T-helper 2 cell treated with Interferon-gamma antibody and Interleukin-4, amounts not matched to agents 5 μg/mL and 100 μg/mL, for 36 hours (primary cell): ENCODE measurements around the gene CEP41.

Experiments used
- DNase-seq: peaks from one replicate; pipeline ENCODE4 v3.0.0; 2021; ENCODE audit warnings: low spot score
- H3K27ac Mint-ChIP-seq: one replicate; pipeline ENCODE4 v1.8.0; 2021; ENCODE audit warnings: mild to moderate bottlenecking, mixed read lengths
- H3K27me3 Mint-ChIP-seq: one replicate; pipeline ENCODE4 v1.8.0; 2021; ENCODE audit warnings: low read depth, mixed read lengths
- H3K36me3 Mint-ChIP-seq: one replicate; pipeline ENCODE4 v1.8.0; 2021; ENCODE audit warnings: low read depth, mixed read lengths
- H3K4me1 Mint-ChIP-seq: one replicate; pipeline ENCODE4 v1.8.0; 2021; ENCODE audit warnings: low read depth, mixed read lengths
- H3K4me3 Mint-ChIP-seq: one replicate; pipeline ENCODE4 v1.8.0; 2022; ENCODE audit warnings: mild to moderate bottlenecking, moderate library complexity, mixed read lengths
- H3K9me3 Mint-ChIP-seq: one replicate; pipeline ENCODE4 v1.8.0; 2021; ENCODE audit warnings: mixed read lengths

CEP41 gene

DNA sequence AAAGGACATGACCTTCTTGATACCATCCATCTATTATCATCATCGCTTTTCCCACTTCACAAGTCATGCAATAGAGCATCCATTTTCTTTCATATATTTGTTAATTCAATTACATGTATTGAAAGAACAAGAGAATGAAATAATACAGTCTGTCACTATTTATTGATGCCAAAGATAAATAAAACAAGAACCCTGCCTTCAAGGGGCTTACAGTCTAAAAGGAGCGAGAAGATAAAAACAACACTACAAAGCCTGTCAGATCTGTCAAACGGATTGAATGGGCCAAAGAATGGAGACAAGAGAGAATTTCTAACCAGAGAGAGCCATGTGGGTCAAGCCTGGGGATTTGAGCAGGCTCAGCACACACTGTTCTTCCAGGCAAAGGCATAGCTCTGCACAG lies 80.3 kb downstream of the CEP41 start:
- Mint-ChIP-seq H3K27ac (no peak overlapping the region), H3K4me1 (peaks cover 3% of the 10 kb centered on the region), H3K4me3 (no peak overlapping the region), H3K9me3 (peaks cover 22% of the 10 kb centered on the region), H3K27me3 (no peaks in the 10 kb centered on the region), H3K36me3 (peaks cover 1% of the 10 kb centered on the region)
- DNase-seq, result no peak

- H3K4me3 Mint-ChIP-seq, result no peak overlapping the region
- DNase-seq, result no peak
- no peak overlapping the region for H3K27ac Mint-ChIP-seq
These were observed 81.4 kb downstream of the CEP41 start for GRCh38 chr7:130359276-130359857.

GRCh38 chr7:130358471-130358870 lies 82.3 kb downstream of the CEP41 start:
- H3K9me3 Mint-ChIP-seq, result peaks cover 22% of the 10 kb centered on the region
- H3K27ac Mint-ChIP-seq, result no peak overlapping the region
- H3K4me3 Mint-ChIP-seq, result no peak overlapping the region
- no peaks in the 10 kb centered on the region for H3K27me3 Mint-ChIP-seq
- H3K36me3 Mint-ChIP-seq, result peaks cover 1% of the 10 kb centered on the region
- DNase-seq, result no peak
- peaks cover 2% of the 10 kb centered on the region for H3K4me1 Mint-ChIP-seq

More at GRCh38 chr7:130359276-130359857, 81.4 kb downstream of the CEP41 start:
- H3K36me3 Mint-ChIP-seq, result peaks cover 1% of the 10 kb centered on the region
- no peaks in the 10 kb centered on the region for H3K27me3 Mint-ChIP-seq
- peaks cover 3% of the 10 kb centered on the region for H3K4me1 Mint-ChIP-seq
- H3K9me3 Mint-ChIP-seq, result peaks cover 22% of the 10 kb centered on the region

- peaks cover 22% of the 10 kb centered on the region for H3K9me3 Mint-ChIP-seq
- H3K4me1 Mint-ChIP-seq, result no peaks in the 10 kb centered on the region
- H3K27ac Mint-ChIP-seq, result no peak overlapping the region
- no peak for DNase-seq
- no peak overlapping the region for H3K4me3 Mint-ChIP-seq
- H3K36me3 Mint-ChIP-seq, result peaks cover 1% of the 10 kb centered on the region
- H3K27me3 Mint-ChIP-seq, result no peaks in the 10 kb centered on the region
These were observed 83.8 kb downstream of the CEP41 start for GRCh38 chr7:130356876-130357611.

DNA sequence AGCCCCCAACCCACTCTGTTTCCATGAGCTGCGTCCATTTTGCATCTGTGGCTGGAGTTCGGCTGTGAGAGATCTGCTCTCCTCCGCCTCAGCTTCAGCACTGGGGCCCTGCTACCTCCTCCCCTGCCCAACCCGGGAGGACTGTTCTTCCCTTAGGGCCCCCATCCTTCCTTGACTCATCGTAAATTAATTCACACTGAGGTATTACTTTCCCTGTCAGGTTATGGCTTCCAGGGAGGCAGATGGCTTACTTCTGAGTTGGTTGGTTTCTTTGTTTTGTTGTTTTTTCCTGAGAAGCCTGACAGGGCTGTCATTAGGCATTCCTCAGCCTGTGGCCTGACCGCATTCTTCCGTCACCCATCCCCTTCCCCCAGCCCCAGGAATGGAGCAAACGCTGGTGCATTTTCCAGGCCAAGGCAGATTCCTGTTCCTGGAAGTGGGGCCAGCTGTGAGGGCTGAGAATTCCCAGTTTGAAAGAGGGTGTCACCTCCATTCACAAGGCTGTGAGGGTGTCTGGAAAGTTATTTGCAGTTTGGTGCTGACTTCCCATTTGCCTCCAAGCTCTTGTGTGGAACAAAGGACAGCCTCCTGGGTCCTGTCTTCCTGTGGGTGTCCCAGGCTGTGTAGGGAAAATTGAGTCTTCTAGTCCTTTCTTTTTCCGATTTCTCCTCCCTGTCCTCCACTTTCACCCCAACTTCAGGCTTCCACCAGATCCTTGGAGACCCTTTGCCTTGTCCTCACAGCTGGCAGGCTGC lies 84.5 kb downstream of the CEP41 start:
- Mint-ChIP-seq H3K27ac (no peak overlapping the region), H3K4me1 (peaks cover 2% of the 10 kb centered on the region), H3K4me3 (no peak overlapping the region), H3K36me3 (peaks cover 1% of the 10 kb centered on the region), H3K9me3 (peaks cover 21% of the 10 kb centered on the region), H3K27me3 (no peaks in the 10 kb centered on the region)
- DNase-seq, result no peak

DNA sequence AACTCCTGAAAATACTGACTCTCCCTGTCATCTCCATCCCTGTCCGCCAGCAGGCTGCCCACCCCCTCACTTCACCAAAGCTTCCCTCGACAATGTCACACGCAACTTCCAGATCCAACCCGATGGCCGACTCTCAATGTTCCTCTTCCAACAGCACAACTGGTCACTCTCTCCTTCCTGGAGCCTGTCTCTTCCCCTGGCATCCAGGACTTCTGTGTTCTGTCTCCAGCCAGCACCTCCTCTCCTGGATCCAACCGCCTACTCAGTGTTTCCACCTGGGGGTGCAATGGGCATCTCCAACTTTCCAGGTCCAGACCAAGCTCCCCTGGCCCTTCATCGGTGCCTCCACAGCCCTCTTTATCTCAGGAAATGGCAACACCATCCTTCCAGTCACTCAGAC lies 87.6 kb downstream of the CEP41 start:
- Mint-ChIP-seq H3K27me3 (no peaks in the 10 kb centered on the region), H3K4me1 (peaks cover 2% of the 10 kb centered on the region), H3K9me3 (no peaks in the 10 kb centered on the region), H3K4me3 (no peak overlapping the region), H3K36me3 (no peaks in the 10 kb centered on the region), H3K27ac (no peak overlapping the region)
- DNase-seq, result no peak

DNA sequence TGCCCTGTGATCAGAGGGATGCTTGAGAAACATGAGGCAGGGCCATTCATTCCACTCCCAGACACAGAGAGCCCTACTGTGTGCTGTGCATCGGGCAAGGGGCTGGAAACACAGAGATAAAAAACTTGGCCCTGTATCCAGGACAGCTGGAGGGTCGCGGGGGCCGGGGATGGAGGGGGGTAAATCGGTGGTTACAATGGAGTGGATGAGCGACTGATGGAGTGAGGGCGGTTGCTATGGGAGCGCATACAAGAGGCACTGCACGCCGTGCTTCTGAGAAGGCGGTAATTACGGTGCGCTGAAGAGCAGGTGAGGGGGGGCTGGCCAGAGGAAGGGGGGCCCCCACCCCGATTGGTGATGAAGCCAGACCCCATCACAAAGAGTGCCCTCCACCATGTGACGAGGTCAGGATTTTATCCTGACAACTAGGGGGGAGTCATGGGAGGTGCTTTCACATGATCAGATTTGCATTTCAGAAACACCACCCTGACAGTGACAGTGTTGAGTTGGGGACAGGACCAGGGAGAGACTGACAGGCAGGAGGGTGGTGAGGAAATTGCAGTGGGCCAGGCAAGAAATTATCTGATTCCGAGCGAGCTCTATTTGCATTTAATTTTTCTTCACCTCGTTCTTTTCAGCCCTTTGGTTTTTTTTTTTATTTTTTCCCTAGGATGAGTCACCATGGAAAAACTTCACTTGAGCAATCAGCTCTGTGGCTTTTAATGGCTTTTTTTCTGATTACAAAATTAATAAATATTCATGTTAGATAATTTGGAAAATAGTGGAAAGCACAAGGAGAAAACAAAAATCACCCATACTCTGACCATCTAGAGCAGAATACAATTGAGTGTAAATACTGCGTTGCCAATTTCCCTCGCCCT lies 88.4 kb downstream of the CEP41 start:
- no peak for DNase-seq

DNA sequence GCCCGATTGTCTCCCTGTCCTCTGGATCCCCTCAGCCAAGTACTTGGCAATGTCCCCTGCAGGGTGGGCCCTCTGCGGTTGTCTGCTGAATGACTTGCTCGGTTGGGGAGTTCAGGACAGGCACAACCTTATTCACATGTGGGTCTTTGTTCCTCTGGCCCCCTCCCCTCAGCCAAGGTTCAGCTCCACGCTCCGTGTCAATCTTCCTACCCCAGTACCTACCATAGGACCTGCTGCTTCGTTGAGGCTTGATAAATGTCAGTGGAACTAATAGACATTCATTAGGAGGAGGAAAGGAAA lies 89.1 kb downstream of the CEP41 start:
- no peak overlapping the region for H3K27ac Mint-ChIP-seq
- peaks cover 2% of the 10 kb centered on the region for H3K4me1 Mint-ChIP-seq
- H3K4me3 Mint-ChIP-seq, result no peak overlapping the region
- DNase-seq, result no peak
- no peaks in the 10 kb centered on the region for H3K9me3 Mint-ChIP-seq
- no peaks in the 10 kb centered on the region for H3K36me3 Mint-ChIP-seq
- H3K27me3 Mint-ChIP-seq, result no peaks in the 10 kb centered on the region

More for the DNA sequence above, 88.4 kb downstream of the CEP41 start:
- H3K9me3 Mint-ChIP-seq, result no peaks in the 10 kb centered on the region
- peaks cover 2% of the 10 kb centered on the region for H3K4me1 Mint-ChIP-seq
- no peak overlapping the region for H3K4me3 Mint-ChIP-seq
- H3K27ac Mint-ChIP-seq, result no peak overlapping the region
- no peaks in the 10 kb centered on the region for H3K36me3 Mint-ChIP-seq
- no peaks in the 10 kb centered on the region for H3K27me3 Mint-ChIP-seq

DNA sequence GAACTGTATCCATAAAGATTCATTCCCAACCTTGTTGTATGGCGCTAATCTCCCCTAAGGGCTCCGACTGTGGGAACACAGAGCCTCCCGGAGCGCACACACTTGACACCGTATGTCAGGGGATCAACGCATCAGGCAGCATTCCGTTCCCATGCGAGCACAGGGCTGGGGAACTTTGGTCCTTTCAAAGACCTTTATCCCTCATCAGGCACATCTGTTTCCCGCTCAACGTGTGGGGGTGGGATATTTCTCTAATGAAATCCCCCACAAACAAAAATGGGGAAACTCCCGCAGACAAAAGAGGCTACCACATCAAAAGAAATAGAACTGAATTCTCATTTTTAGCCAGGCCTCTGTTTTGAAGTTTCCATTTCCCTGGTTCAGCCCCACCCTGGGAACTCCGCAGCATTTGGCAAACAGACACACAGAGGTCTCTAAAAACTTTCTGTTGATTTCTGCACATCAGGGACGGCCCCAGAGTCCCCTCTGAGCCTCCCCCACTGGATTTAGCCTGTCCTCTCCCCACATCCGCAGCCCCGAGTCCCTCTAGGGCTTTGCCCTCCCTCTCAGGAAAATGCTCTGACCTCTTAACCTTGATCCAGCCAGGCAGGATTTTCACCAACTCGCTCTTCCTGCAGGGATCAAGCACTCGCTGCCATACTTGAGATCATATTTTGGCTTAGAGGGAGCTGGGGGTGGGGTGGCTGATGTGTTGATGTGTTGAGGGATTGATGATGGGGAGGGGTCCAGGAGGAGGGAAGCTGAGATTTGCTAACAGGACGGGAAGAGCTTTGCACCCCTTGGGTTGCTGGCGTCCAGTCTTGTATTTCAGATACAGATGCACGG lies 89.6 kb downstream of the CEP41 start:
- Mint-ChIP-seq H3K36me3 (no peaks in the 10 kb centered on the region), H3K27ac (no peak overlapping the region), H3K4me1 (peaks cover 2% of the 10 kb centered on the region), H3K4me3 (no peak overlapping the region), H3K27me3 (no peaks in the 10 kb centered on the region), H3K9me3 (no peaks in the 10 kb centered on the region)
- DNase-seq, result no peak

DNA sequence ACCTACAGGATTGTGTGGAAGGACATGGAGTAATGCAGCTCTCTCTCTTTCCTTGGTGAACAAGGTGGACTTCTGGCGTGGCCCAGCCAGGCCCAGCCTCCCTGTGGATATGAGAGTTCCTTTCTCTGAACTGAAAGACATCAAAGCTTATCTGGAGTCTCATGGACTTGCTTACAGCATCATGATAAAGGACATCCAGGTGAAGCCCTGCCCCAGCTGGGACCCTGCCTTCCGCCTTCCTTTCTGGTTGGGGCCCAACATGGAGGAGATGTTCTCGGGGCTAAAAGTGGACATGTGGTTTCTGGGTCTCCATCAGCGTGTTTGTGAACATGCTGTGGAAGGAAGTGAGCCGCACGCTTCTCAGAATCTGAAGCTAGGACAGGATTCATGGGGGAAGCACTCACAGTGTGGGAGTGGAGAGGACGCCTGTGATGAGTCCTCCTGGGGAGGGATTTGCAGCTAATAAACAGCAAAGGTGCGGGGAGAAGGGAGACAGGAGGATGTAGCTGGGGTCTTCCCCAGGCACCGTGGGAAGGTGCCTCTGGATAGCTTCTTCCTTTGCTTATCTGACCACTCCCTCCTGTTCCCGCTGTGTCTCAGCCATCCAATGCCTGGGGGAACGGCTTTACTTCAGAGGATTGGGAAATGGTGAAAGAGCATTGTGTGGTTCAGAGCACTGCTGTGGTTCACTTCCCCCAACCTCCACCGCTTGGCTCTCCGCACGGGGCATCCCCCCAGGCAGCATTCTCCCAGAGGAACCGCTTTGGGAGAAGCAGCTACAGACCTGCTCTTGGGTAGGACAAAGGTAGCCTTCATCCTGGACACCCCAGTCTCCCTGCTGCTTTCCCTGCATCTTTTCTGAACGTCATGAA lies 90.7 kb downstream of the CEP41 start:
- no peak overlapping the region for H3K4me3 Mint-ChIP-seq
- no peaks in the 10 kb centered on the region for H3K36me3 Mint-ChIP-seq
- H3K27me3 Mint-ChIP-seq, result no peaks in the 10 kb centered on the region
- no peak overlapping the region for H3K27ac Mint-ChIP-seq
- peaks cover 2% of the 10 kb centered on the region for H3K4me1 Mint-ChIP-seq
- no peak for DNase-seq
- no peaks in the 10 kb centered on the region for H3K9me3 Mint-ChIP-seq

DNA sequence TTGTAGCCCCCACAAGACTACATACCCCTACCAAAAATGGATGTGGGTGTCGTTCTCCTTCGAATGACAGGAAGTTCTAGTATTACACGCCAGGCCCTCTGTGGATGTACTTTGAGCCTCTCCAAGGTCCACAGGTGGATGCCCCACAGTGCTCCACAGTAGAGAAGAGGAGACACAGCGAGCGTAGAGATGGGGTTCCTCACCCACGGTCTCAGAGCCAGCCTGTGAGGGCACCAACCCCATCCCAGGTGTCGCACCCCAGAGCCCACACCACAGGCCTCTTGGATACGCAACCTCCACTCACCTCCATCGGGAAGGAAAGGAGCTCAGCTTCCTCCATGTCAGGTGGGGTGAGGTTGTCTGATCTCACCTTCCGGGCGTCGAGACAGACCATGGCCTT lies 93.9 kb downstream of the CEP41 start:
- H3K27ac Mint-ChIP-seq, result no peak overlapping the region
- peaks cover 8% of the 10 kb centered on the region for H3K27me3 Mint-ChIP-seq
- H3K9me3 Mint-ChIP-seq, result no peaks in the 10 kb centered on the region
- H3K4me1 Mint-ChIP-seq, result peaks cover 2% of the 10 kb centered on the region
- no peak overlapping the region for H3K4me3 Mint-ChIP-seq
- H3K36me3 Mint-ChIP-seq, result no peaks in the 10 kb centered on the region
- DNase-seq, result no peak

DNA sequence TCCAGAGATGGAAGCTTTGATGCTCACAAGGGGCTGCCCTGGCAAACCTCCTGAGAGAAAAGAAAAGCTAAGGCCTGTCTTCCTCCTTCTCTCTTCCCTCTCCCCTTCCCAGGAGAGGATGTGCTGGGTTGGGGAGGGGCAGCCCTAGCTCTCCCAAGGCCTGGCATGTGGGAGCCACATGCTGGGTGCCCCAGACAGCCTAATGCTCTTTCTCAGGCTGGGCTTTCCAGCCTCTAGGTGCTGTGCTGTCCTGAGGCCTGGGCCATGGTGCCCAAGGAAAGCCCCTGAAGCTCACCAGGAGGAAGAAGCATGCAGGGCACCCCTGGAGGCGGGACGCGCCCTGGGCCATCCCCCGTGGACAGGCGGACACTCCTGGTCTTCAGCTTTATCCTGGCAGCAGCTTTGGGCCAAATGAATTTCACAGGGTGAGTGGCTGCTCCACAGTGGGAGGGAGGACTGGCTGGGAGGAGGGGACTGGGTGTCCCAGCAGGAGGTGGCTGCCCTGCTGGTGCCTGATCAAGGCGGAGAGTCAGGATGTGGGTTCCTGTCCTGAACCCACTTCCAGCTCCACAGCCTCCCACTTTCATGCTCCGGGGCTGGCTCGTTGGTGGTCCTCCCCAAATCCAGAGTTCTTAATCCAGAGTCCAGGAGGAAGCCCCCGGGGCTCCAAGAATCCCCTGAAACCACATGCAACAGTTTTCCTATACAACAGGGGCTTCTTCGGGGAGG lies 94.5 kb downstream of the CEP41 start:
- Mint-ChIP-seq H3K36me3 (no peaks in the 10 kb centered on the region), H3K4me3 (no peak overlapping the region), H3K4me1 (peaks cover under 1% of the 10 kb centered on the region), H3K9me3 (no peaks in the 10 kb centered on the region), H3K27me3 (peaks cover 8% of the 10 kb centered on the region), H3K27ac (no peak overlapping the region)
- DNase-seq, result no peak
